HCT116 (cell line): ENCODE data around the gene ATG10. TPM values are rescaled to one million over a fixed set of nuclear protein-coding genes. Genes with fewer than 3 reads are reported as not detected.

ENCODE experiments used
- ATAC-seq: fragments of 200-7000 bp; cut with Tn5 transposase; 2 replicates; pipeline ENCODE4 v1.9.1; 2020; ENCODE audit warnings: mild to moderate bottlenecking, moderate library complexity
- BruUV-seq: library from RNA; stranded (reverse); fragments of 400-500 nt; replicated peaks from 2 replicates; lab custom pipeline; 2021; lab: Mats Ljungman, UMichigan
- CTCF ChIA-PET: fragments of 300-600 bp; sonication (Branson Sonifier 250); formaldehyde crosslinking; loops from one replicate; lab custom pipeline; 2021; ENCODE audit warnings: antibody characterized with exemption; lab: Charles Lee
- POLR2A ChIA-PET: fragments of 300-600, 350-600 bp; sonication (Branson Sonifier 250); formaldehyde crosslinking; loops from one replicate; lab custom pipeline; 2021; ENCODE audit warnings: antibody characterized with exemption; lab: Charles Lee
- RAD21 ChIA-PET, 2 experiments: fragments of 300-600 bp; sonication (Branson Sonifier 250); formaldehyde crosslinking; loops; one replicate each; lab custom pipeline; 2023; ENCODE audit warnings: low total read pairs in 2 of 2; ENCODE audit not compliant: uncharacterized antibody in 2 of 2, unreplicated experiment in 2 of 2, low non-redundant PET in 1 of 2; lab: Charles Lee
- DNase-seq: peaks from one replicate; pipeline ENCODE4 v3.0.0-alpha.2; 2010; ENCODE audit warnings: low read depth, low spot score
- H2AFZ ChIP-seq: fragments of 200-600 bp; shearing (Covaris generic), sonication (generic); 2 replicates; pipeline ENCODE4 v1.6.1; 2017; ENCODE audit warnings: low read depth, mixed run types, mixed read lengths, antibody characterized with exemption, low read length; ENCODE audit not compliant: poor library complexity, severe bottlenecking
- H3K27ac ChIP-seq: 2 replicates; pipeline ENCODE4 v1.5.1; 2012; ENCODE audit warnings: low read depth, low read length
- H3K27me3 ChIP-seq: fragments of 200-600 bp; sonication (generic); 2 replicates; pipeline ENCODE4 v1.6.1; 2016; ENCODE audit warnings: mixed run types, low read length, mixed read lengths; ENCODE audit not compliant: insufficient read depth
- H3K36me3 ChIP-seq, 2 experiments: fragments of 200-500 bp in 1 of 2; fragments of 200-600 bp in 1 of 2; sonication (Bioruptor generic) in 1 of 2; sonication (generic) in 1 of 2; 2 replicates each; pipeline versions ENCODE4 v1.5.1 to v1.6.1; 2014 to 2016; ENCODE audit warnings: low read length in 2 of 2, inconsistent platforms in 1 of 2, mixed read lengths in 1 of 2, mixed run types in 1 of 2; ENCODE audit not compliant: insufficient read depth in 2 of 2, control insufficient read depth in 1 of 2
- H3K4me1 ChIP-seq, 2 experiments: fragments of 200-600 bp in 1 of 2; sonication (generic) in 1 of 2; 2 replicates each; pipeline versions ENCODE4 v1.5.1 to v1.6.1; 2012 to 2017; ENCODE audit warnings: low read length in 2 of 2, inconsistent platforms in 1 of 2, mild to moderate bottlenecking in 1 of 2, mixed read lengths in 1 of 2, mixed run types in 1 of 2, moderate library complexity in 1 of 2; ENCODE audit not compliant: insufficient read depth in 2 of 2, control insufficient read depth in 1 of 2
- H3K4me2 ChIP-seq: fragments of 200-600 bp; sonication (generic); 2 replicates; pipeline ENCODE4 v1.6.1; 2017; ENCODE audit warnings: mixed run types, low read length, mixed read lengths
- H3K4me3 ChIP-seq, 2 experiments: fragments of 200-600 bp in 1 of 2; sonication (generic) in 1 of 2; replicated peaks in 1 of 2; 2 replicates each; pipeline ENCODE4 v1.5.1; 2011 to 2016; ENCODE audit warnings: low read length in 2 of 2, control low read depth in 1 of 2, low read depth in 1 of 2, mild to moderate bottlenecking in 1 of 2, mixed read lengths in 1 of 2, mixed run types in 1 of 2
- H3K79me2 ChIP-seq: fragments of 200-600 bp; sonication (generic); 2 replicates; pipeline ENCODE4 v1.6.1; 2017; ENCODE audit warnings: mild to moderate bottlenecking, mixed run types, low read length, moderate library complexity, mixed read lengths; ENCODE audit not compliant: insufficient read depth
- H3K9ac ChIP-seq: fragments of 200-600 bp; sonication (generic); 2 replicates; pipeline ENCODE4 v1.6.1; 2016; ENCODE audit warnings: low read length, mixed read lengths
- H3K9me2 ChIP-seq: fragments of 200-600 bp; sonication (generic), shearing (Covaris generic); 2 replicates; pipeline ENCODE4 v1.6.1; 2017; ENCODE audit warnings: mixed run types, mild to moderate bottlenecking, moderate library complexity; ENCODE audit not compliant: insufficient read depth
- H3K9me3 ChIP-seq, 2 experiments: fragments of 200-500 bp in 1 of 2; fragments of 200-600 bp in 1 of 2; sonication (Bioruptor generic) in 1 of 2; sonication (generic) in 1 of 2; 2 replicates each; pipeline ENCODE4 v1.6.1; 2014 to 2017; ENCODE audit warnings: low read length in 2 of 2, mixed read lengths in 2 of 2, inconsistent platforms in 1 of 2, low read depth in 1 of 2, mild to moderate bottlenecking in 1 of 2, mixed run types in 1 of 2, moderate library complexity in 1 of 2; ENCODE audit not compliant: control insufficient read depth in 1 of 2, insufficient read depth in 1 of 2
- H4K20me1 ChIP-seq: fragments of 200-600 bp; sonication (generic), shearing (Covaris generic); 2 replicates; pipeline ENCODE4 v1.6.1; 2017; ENCODE audit warnings: mixed run types, mild to moderate bottlenecking, moderate library complexity; ENCODE audit not compliant: insufficient read depth
- CEBPB ChIP-seq: IDR thresholded peaks from 2 replicates; pipeline ENCODE4 v1.6.1; 2012; ENCODE audit warnings: low read depth
- ELF1 ChIP-seq: IDR thresholded peaks from 2 replicates; pipeline ENCODE4 v1.6.1; 2012; ENCODE audit warnings: low read depth, borderline replicate concordance
- JUND ChIP-seq: IDR thresholded peaks from 2 replicates; pipeline ENCODE4 v1.6.1; 2012
- POLR2A ChIP-seq: IDR thresholded peaks from 2 replicates; pipeline ENCODE4 v1.7.0; 2011; ENCODE audit warnings: borderline replicate concordance; ENCODE audit not compliant: insufficient read depth, insufficient read length; ENCODE audit errors: extremely low read depth
- RAD21 ChIP-seq: IDR thresholded peaks from 2 replicates; pipeline ENCODE4 v1.6.1; 2012; ENCODE audit warnings: low read depth, mild to moderate bottlenecking
- SIN3A ChIP-seq: IDR thresholded peaks from 2 replicates; pipeline ENCODE4 v1.6.1; 2012; ENCODE audit warnings: low read depth
- SP1 ChIP-seq: IDR thresholded peaks from 2 replicates; pipeline ENCODE4 v1.6.1; 2012; ENCODE audit warnings: low read depth
- SRF ChIP-seq: IDR thresholded peaks from 2 replicates; pipeline ENCODE4 v1.6.1; 2012; ENCODE audit warnings: low read depth
- TCF7L2 ChIP-seq: IDR thresholded peaks from 2 replicates; pipeline ENCODE4 v1.7.0; 2011; ENCODE audit warnings: borderline replicate concordance, inconsistent platforms; ENCODE audit not compliant: insufficient read depth, insufficient read length; ENCODE audit errors: extremely low read depth
- ZFX ChIP-seq: fragments of 450-650 bp; IDR thresholded peaks from 2 replicates; pipeline ENCODE4 v1.6.1; 2017
- intact Hi-C: fragments of 100-400 bp; cut with micrococcal nuclease; formaldehyde crosslinking; loops from 2 replicates; pipeline ENCODE4 v1.10.0; 2022
- total RNA-seq: library from RNA; stranded (reverse); gene quantifications from one replicate; pipeline ENCODE4 v1.2.1, GENCODE V29; 2021; ENCODE audit not compliant: unreplicated experiment
- TF ChIP-seq, protein P1 (sequence below): IDR thresholded peaks from 2 replicates; pipeline ENCODE4 v1.6.1; 2011; ENCODE audit warnings: mild to moderate bottlenecking, low read length, moderate library complexity; ENCODE audit not compliant: insufficient replicate concordance; ENCODE audit errors: extremely low read depth
- TF ChIP-seq, protein P2 (sequence below): IDR thresholded peaks from 2 replicates; pipeline ENCODE4 v1.6.1; 2012

The ATG10 gene
- total RNA-seq, 1 experiment from 2014 or later, result 9.4 TPM

DNA sequence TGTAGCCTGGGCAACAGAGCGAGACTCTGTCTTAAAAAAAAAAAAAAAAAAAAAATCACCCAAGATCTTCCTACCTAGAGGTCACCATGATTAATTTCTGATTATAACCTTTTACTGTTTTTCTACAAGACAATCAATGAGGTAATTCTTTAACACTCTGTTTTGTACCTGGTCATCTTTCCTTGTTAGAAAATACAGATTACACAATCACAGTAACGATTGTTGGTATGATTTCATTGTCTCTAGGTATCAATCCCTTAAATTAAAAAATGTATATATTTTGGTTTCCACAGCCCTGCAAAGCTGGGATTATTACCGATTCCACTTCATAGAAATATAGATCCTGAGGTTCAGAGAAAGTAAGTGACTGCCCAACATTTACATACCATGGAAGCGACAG, 8.3 kb upstream of the ATG10 start:
- TF ChIP-seq, protein P1, sequence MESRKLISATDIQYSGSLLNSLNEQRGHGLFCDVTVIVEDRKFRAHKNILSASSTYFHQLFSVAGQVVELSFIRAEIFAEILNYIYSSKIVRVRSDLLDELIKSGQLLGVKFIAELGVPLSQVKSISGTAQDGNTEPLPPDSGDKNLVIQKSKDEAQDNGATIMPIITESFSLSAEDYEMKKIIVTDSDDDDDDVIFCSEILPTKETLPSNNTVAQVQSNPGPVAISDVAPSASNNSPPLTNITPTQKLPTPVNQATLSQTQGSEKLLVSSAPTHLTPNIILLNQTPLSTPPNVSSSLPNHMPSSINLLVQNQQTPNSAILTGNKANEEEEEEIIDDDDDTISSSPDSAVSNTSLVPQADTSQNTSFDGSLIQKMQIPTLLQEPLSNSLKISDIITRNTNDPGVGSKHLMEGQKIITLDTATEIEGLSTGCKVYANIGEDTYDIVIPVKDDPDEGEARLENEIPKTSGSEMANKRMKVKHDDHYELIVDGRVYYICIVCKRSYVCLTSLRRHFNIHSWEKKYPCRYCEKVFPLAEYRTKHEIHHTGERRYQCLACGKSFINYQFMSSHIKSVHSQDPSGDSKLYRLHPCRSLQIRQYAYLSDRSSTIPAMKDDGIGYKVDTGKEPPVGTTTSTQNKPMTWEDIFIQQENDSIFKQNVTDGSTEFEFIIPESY, result no peak
- TF ChIP-seq SRF (no peak), ELF1 (no peak), SIN3A (no peak), ZFX (no peak)
- TF ChIP-seq, protein P2, sequence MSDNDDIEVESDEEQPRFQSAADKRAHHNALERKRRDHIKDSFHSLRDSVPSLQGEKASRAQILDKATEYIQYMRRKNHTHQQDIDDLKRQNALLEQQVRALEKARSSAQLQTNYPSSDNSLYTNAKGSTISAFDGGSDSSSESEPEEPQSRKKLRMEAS, result no peak
- no peak for ATAC-seq
- Histone ChIP-seq H3K4me1 (no peaks in the 10 kb centered on the region), H4K20me1 (no peaks in the 10 kb centered on the region), H3K9ac (no peak overlapping the region), H3K79me2 (no peaks in the 10 kb centered on the region), H3K27me3 (no peaks in the 10 kb centered on the region), H3K4me2 (no peak overlapping the region), H3K4me3 (no peak overlapping the region), H3K9me3 (no peaks in the 10 kb centered on the region), H3K9me2 (no peaks in the 10 kb centered on the region; the same call in 1 of the 2 replicates), H3K27ac (no peak overlapping the region), H3K36me3 (no peaks in the 10 kb centered on the region), H2AFZ (no peak overlapping the region)
- no peak for DNase-seq
- ChIA-PET CTCF (no interaction called here), POLR2A (no interaction called here), RAD21 (no interaction called here)
- BruUV-seq, result no TSS peak
- intact Hi-C loops, result no loop called here

DNA sequence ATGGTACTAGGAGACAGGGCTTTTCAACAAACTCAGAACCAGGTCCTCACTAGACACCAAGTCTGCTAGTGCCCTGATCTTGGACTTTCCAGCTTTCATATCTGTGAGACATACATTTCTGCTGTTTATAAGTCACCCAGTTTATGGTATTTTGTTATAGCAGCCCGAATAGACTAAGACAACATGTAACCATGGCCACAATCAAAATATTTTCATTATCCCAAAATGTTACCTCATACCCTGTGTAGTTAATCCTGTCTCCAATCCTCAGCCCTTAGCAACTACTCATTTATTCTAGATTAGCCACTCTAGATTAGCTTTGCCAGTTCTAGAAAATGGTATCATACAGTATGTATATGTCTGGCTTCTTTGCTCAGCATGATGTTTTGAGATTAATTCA, 6.3 kb upstream of the ATG10 start:
- no peaks in the 10 kb centered on the region for H3K27me3 ChIP-seq
- H4K20me1 ChIP-seq, result no peaks in the 10 kb centered on the region
- no peak overlapping the region for H3K9ac ChIP-seq
- H3K4me1 ChIP-seq, result no peaks in the 10 kb centered on the region
- no peak overlapping the region for H3K4me3 ChIP-seq
- TF ChIP-seq RAD21 (no peak), SIN3A (no peak), POLR2A (no peak), SP1 (no peak), TCF7L2 (no peak), JUND (no peak), CEBPB (no peak), SRF (no peak)
- POLR2A ChIA-PET, result no interaction called here
- CTCF ChIA-PET, result no interaction called here
- H3K79me2 ChIP-seq, result no peaks in the 10 kb centered on the region
- ATAC-seq (no peak), DNase-seq (no peak)
- H3K9me3 ChIP-seq, result no peaks in the 10 kb centered on the region
- no peak overlapping the region for H3K4me2 ChIP-seq
- H2AFZ ChIP-seq, result no peak overlapping the region
- H3K27ac ChIP-seq, result no peak overlapping the region
- BruUV-seq, result no TSS peak
- H3K9me2 ChIP-seq, result peaks cover 3% of the 10 kb centered on the region; the same call in 1 of the 2 replicates
- no peaks in the 10 kb centered on the region for H3K36me3 ChIP-seq
- RAD21 ChIA-PET, result no interaction called here
- intact Hi-C loops, result no loop called here
